HEK293 (cell line): Measurements from ENCODE around the gene IL4I1.

Experiments
- AEBP2 ChIP-seq: fragments of 450-650 bp; formaldehyde crosslinking; IDR thresholded peaks from 2 replicates; pipeline ENCODE4 v1.5.1; 2016; ENCODE audit warnings: missing biosample characterization, missing genetic modification characterization, borderline replicate concordance
- MZF1 ChIP-seq: fragments of 450-650 bp; formaldehyde crosslinking; IDR thresholded peaks from 2 replicates; pipeline ENCODE4 v1.5.1; 2017; ENCODE audit warnings: missing biosample characterization, missing genetic modification characterization, borderline replicate concordance
- REPIN1 ChIP-seq: fragments of 450-650 bp; formaldehyde crosslinking; IDR thresholded peaks from 2 replicates; pipeline ENCODE4 v1.5.1; 2017; ENCODE audit warnings: missing biosample characterization, missing genetic modification characterization, low read depth
- TRIM28 ChIP-seq: IDR thresholded peaks from 2 replicates; pipeline ENCODE4 v1.6.1; 2011; ENCODE audit warnings: low read length, control low read depth, borderline replicate concordance
- ZBTB17 ChIP-seq: fragments of 450-650 bp; formaldehyde crosslinking; IDR thresholded peaks from 2 replicates; pipeline ENCODE4 v1.5.1; 2016; ENCODE audit warnings: missing biosample characterization, missing genetic modification characterization
- ZBTB44 ChIP-seq: fragments of 450-650 bp; IDR thresholded peaks from 2 replicates; pipeline ENCODE4 v1.5.1; 2018; ENCODE audit warnings: missing biosample characterization, mild to moderate bottlenecking, missing genetic modification characterization
- ZNF121 ChIP-seq: fragments of 450-650 bp; formaldehyde crosslinking; IDR thresholded peaks from 2 replicates; pipeline ENCODE4 v1.5.1; 2016; ENCODE audit warnings: missing biosample characterization, missing genetic modification characterization
- ZNF133 ChIP-seq: fragments of 450-650 bp; formaldehyde crosslinking; IDR thresholded peaks from 2 replicates; pipeline ENCODE4 v1.5.1; 2016; ENCODE audit warnings: missing biosample characterization, missing genetic modification characterization
- ZNF140 ChIP-seq: fragments of 450-650 bp; formaldehyde crosslinking; IDR thresholded peaks from 2 replicates; pipeline ENCODE4 v1.5.1; 2016; ENCODE audit warnings: missing biosample characterization, missing genetic modification characterization
- ZNF274 ChIP-seq, 2 experiments: fragments of 200-500 bp in 1 of 2; fragments of 450-650 bp in 1 of 2; sonication (Bioruptor generic) in 1 of 2; formaldehyde crosslinking in 1 of 2; IDR thresholded peaks; 2 replicates each; pipeline versions ENCODE4 v1.5.1 to v1.6.1; 2014 to 2016; ENCODE audit warnings: borderline replicate concordance in 1 of 2, inconsistent platforms in 1 of 2, low read length in 1 of 2, missing biosample characterization in 1 of 2, missing genetic modification characterization in 1 of 2
- ZNF302 ChIP-seq: fragments of 450-650 bp; formaldehyde crosslinking; IDR thresholded peaks from 2 replicates; pipeline ENCODE4 v1.5.1; 2016; ENCODE audit warnings: missing biosample characterization, missing genetic modification characterization, low read depth
- ZNF335 ChIP-seq: fragments of 450-650 bp; formaldehyde crosslinking; conservative IDR thresholded peaks from 2 replicates; pipeline ENCODE4 v1.5.1; 2016; ENCODE audit warnings: missing biosample characterization, missing genetic modification characterization
- ZNF341 ChIP-seq: fragments of 450-650 bp; formaldehyde crosslinking; IDR thresholded peaks from 2 replicates; pipeline ENCODE4; 2016; ENCODE audit warnings: low read depth, missing biosample characterization, missing genetic modification characterization
- ZNF350 ChIP-seq: fragments of 450-650 bp; formaldehyde crosslinking; IDR thresholded peaks from 2 replicates; pipeline ENCODE4 v1.5.0; 2017; ENCODE audit warnings: missing biosample characterization, mild to moderate bottlenecking, missing genetic modification characterization
- ZNF394 ChIP-seq: fragments of 450-650 bp; formaldehyde crosslinking; IDR thresholded peaks from 2 replicates; pipeline ENCODE4 v1.5.1; 2016; ENCODE audit warnings: missing biosample characterization, missing genetic modification characterization, mild to moderate bottlenecking, moderate library complexity, borderline replicate concordance
- ZNF416 ChIP-seq: fragments of 450-650 bp; formaldehyde crosslinking; IDR thresholded peaks from 2 replicates; pipeline ENCODE4 v1.5.1; 2016; ENCODE audit warnings: missing biosample characterization, missing genetic modification characterization
- ZNF544 ChIP-seq: fragments of 450-650 bp; formaldehyde crosslinking; IDR thresholded peaks from 2 replicates; pipeline ENCODE4 v1.5.0; 2017; ENCODE audit warnings: missing biosample characterization, missing genetic modification characterization
- ZNF548 ChIP-seq: fragments of 450-650 bp; formaldehyde crosslinking; IDR thresholded peaks from 2 replicates; pipeline ENCODE4 v1.5.1; 2016; ENCODE audit warnings: missing biosample characterization, missing genetic modification characterization
- ZNF626 ChIP-seq: fragments of 450-650 bp; sonication (Bioruptor Pico); formaldehyde crosslinking; IDR thresholded peaks from 2 replicates; pipeline ENCODE4 v1.5.1; 2018; ENCODE audit warnings: missing biosample characterization, missing genetic modification characterization, inconsistent platforms
- ZNF792 ChIP-seq: fragments of 450-650 bp; formaldehyde crosslinking; IDR thresholded peaks from 2 replicates; pipeline ENCODE4 v1.5.1; 2016; ENCODE audit warnings: missing biosample characterization, missing genetic modification characterization
- TF ChIP-seq, protein P1 (sequence below): fragments of 450-650 bp; formaldehyde crosslinking; IDR thresholded peaks from 2 replicates; pipeline ENCODE4 v1.5.1; 2016; ENCODE audit warnings: missing biosample characterization, missing genetic modification characterization
- TF ChIP-seq, protein P2 (sequence below): fragments of 450-650 bp; formaldehyde crosslinking; IDR thresholded peaks from 2 replicates; pipeline ENCODE4 v1.5.1; 2016; ENCODE audit warnings: missing biosample characterization, missing genetic modification characterization, low read depth
- TF ChIP-seq, protein P3 (sequence below): fragments of 450-650 bp; formaldehyde crosslinking; IDR thresholded peaks from 2 replicates; pipeline ENCODE4 v1.5.1; 2016; ENCODE audit warnings: missing biosample characterization, missing genetic modification characterization, low read depth
- TF ChIP-seq, protein P4 (sequence below): fragments of 450-650 bp; IDR thresholded peaks from 2 replicates; pipeline ENCODE4 v1.5.1; 2018; ENCODE audit warnings: missing biosample characterization, missing genetic modification characterization

Gene IL4I1

DNA sequence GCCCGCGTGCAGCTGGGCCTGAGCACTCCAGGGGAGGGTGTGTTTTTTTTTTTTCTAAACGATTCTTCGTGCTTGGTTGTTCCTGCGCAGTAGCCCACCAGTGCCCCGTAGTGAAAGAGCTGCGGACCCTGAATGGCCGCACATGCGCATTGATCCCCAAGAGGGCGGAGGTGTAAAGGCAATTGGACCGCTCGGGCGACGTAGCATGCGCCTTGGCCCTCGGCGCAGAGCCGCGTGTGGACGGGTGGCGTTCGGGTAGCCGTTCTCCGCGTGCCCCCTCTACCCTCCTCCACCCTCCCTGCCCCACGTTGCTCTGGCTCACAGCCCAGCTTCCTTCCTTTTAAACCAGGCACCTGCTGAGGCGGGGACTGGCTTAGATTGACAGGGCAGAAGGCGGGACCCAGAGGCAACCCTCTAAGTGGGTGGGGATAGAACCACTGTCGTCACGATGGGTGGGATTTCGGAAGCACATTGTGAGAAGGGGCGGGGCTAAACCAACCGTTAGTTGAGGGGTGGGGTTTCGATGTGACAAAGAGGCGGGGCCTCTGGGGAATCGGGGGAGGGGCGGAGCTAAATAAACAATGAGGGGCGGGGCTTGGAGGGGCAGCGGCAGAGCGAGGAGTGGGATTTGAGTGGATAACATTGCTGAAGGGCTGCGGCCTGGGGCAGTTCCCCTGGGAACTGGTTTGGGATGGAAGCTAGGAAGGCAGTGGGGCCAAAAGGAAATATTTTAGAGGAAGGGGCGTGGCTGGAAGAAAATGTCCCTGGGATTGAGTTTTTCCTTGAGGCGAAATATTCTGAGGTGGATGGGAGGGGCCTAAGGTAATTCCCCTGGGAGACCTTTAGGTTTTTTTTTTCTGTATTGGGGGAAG, 33.2 kb upstream of the IL4I1 start (continued):
- TF ChIP-seq, protein P1, sequence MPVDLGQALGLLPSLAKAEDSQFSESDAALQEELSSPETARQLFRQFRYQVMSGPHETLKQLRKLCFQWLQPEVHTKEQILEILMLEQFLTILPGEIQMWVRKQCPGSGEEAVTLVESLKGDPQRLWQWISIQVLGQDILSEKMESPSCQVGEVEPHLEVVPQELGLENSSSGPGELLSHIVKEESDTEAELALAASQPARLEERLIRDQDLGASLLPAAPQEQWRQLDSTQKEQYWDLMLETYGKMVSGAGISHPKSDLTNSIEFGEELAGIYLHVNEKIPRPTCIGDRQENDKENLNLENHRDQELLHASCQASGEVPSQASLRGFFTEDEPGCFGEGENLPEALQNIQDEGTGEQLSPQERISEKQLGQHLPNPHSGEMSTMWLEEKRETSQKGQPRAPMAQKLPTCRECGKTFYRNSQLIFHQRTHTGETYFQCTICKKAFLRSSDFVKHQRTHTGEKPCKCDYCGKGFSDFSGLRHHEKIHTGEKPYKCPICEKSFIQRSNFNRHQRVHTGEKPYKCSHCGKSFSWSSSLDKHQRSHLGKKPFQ (tag by site-specific recombination): 0 out of 2 replicates have a peak, but pooled peaks have one; percentile 8
- TF ChIP-seq ZNF350 (tag by site-specific recombination): no peak
- TF ChIP-seq ZNF416: no peak
- no peak for TF ChIP-seq ZNF274 (IDR thresholded peaks at IDR 0.05; ENCODE audit: low read length)
- TF ChIP-seq ZNF274 (tag by site-specific recombination; IDR thresholded peaks at IDR 0.05; ENCODE audit: borderline replicate concordance): no peak
- TF ChIP-seq ZNF140: no peak
- TF ChIP-seq, protein P2, sequence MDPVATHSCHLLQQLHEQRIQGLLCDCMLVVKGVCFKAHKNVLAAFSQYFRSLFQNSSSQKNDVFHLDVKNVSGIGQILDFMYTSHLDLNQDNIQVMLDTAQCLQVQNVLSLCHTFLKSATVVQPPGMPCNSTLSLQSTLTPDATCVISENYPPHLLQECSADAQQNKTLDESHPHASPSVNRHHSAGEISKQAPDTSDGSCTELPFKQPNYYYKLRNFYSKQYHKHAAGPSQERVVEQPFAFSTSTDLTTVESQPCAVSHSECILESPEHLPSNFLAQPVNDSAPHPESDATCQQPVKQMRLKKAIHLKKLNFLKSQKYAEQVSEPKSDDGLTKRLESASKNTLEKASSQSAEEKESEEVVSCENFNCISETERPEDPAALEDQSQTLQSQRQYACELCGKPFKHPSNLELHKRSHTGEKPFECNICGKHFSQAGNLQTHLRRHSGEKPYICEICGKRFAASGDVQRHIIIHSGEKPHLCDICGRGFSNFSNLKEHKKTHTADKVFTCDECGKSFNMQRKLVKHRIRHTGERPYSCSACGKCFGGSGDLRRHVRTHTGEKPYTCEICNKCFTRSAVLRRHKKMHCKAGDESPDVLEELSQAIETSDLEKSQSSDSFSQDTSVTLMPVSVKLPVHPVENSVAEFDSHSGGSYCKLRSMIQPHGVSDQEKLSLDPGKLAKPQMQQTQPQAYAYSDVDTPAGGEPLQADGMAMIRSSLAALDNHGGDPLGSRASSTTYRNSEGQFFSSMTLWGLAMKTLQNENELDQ (tag by site-specific recombination): no peak
- TF ChIP-seq, protein P3, sequence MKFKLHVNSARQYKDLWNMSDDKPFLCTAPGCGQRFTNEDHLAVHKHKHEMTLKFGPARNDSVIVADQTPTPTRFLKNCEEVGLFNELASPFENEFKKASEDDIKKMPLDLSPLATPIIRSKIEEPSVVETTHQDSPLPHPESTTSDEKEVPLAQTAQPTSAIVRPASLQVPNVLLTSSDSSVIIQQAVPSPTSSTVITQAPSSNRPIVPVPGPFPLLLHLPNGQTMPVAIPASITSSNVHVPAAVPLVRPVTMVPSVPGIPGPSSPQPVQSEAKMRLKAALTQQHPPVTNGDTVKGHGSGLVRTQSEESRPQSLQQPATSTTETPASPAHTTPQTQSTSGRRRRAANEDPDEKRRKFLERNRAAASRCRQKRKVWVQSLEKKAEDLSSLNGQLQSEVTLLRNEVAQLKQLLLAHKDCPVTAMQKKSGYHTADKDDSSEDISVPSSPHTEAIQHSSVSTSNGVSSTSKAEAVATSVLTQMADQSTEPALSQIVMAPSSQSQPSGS (tag by site-specific recombination): no peak
- TF ChIP-seq, protein P4, sequence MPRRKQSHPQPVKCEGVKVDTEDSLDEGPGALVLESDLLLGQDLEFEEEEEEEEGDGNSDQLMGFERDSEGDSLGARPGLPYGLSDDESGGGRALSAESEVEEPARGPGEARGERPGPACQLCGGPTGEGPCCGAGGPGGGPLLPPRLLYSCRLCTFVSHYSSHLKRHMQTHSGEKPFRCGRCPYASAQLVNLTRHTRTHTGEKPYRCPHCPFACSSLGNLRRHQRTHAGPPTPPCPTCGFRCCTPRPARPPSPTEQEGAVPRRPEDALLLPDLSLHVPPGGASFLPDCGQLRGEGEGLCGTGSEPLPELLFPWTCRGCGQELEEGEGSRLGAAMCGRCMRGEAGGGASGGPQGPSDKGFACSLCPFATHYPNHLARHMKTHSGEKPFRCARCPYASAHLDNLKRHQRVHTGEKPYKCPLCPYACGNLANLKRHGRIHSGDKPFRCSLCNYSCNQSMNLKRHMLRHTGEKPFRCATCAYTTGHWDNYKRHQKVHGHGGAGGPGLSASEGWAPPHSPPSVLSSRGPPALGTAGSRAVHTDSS (tag by site-specific recombination): peak; percentile 18; the same call in 1 of the 2 replicates
- TF ChIP-seq ZNF626 (tag by site-specific recombination): no peak
- no peak for TF ChIP-seq ZNF133 (tag by site-specific recombination)
- TF ChIP-seq ZNF341 (tag by site-specific recombination): no peak; the same call in 1 of the 2 replicates
- no peak for TF ChIP-seq ZNF121 (tag by site-specific recombination)
- no peak for TF ChIP-seq ZNF548 (tag by site-specific recombination)
- peak; percentile 60 for TF ChIP-seq ZBTB17
- TF ChIP-seq TRIM28: peak; percentile 54; the same call in 1 of the 2 replicates
- TF ChIP-seq REPIN1 (tag by site-specific recombination): no peak
- no peak for TF ChIP-seq ZNF792 (tag by site-specific recombination)
- TF ChIP-seq ZBTB44 (tag by site-specific recombination): no peak
- no peak for TF ChIP-seq MZF1 (tag by site-specific recombination)
- TF ChIP-seq ZNF335 (tag by site-specific recombination): peak; percentile 97
- TF ChIP-seq ZNF544: no peak
- no peak for TF ChIP-seq ZNF302
- TF ChIP-seq AEBP2: no peak
- TF ChIP-seq ZNF394 (tag by site-specific recombination): no peak
